Esophagus squamous epithelium (tissue), 5 donors: Measurements from ENCODE around the gene CSF1R. TPM values are rescaled to one million over a fixed set of nuclear protein-coding genes. Genes with fewer than 3 reads are reported as not detected.

Experiments used
- DNase-seq: peaks from one replicate; lab custom pipeline; 2025; lab: John Stamatoyannopoulos, UW
- H3K27ac ChIP-seq, 4 donors: fragments of 200-600 bp; sonication (generic); one replicate each; pipeline ENCODE4 v1.5.1; 2016 to 2019; ENCODE audit warnings: mild to moderate bottlenecking in 1 of 4
- H3K27me3 ChIP-seq, 4 donors: fragments of 200-600 bp; sonication (generic); 1 replicate in 3 of 4; 2 replicates in 1 of 4; pipeline versions ENCODE4 v1.5.1 to v1.6.0; 2017 to 2021; ENCODE audit warnings: antibody characterized with exemption in 1 of 4
- H3K36me3 ChIP-seq, 3 donors: fragments of 200-600 bp; sonication (generic); one replicate each; pipeline ENCODE4 v1.5.1; 2016 to 2019
- H3K4me1 ChIP-seq, 3 donors: fragments of 200-600 bp; sonication (generic); one replicate each; pipeline ENCODE4 v1.5.1; 2017 to 2019
- H3K4me3 ChIP-seq, 4 donors: fragments of 200-600 bp; sonication (generic); 1 replicate in 3 of 4; 2 replicates in 1 of 4; pipeline ENCODE4 v1.5.1; 2016 to 2019; ENCODE audit warnings: mild to moderate bottlenecking in 2 of 4, moderate library complexity in 1 of 4
- H3K9me3 ChIP-seq, 3 donors: fragments of 200-600 bp; sonication (generic); one replicate each; pipeline ENCODE4 v1.5.1; 2016 to 2019
- CTCF ChIP-seq, 6 experiments: fragments of 450-650 bp in 4 of 6; fragments of 200-600 bp in 2 of 6; sonication (generic) in 2 of 6; IDR thresholded peaks; one replicate each; pipeline ENCODE4 v1.5.1; 2016 to 2019; ENCODE audit warnings: antibody characterized with exemption in 6 of 6, mild to moderate bottlenecking in 4 of 6, moderate library complexity in 4 of 6
- POLR2A ChIP-seq, 4 donors: fragments of 450-650 bp; IDR thresholded peaks; one replicate each; pipeline ENCODE4 v1.6.1; 2017; ENCODE audit warnings: antibody characterized with exemption in 4 of 4, mild to moderate bottlenecking in 4 of 4, moderate library complexity in 3 of 4
- WGBS, 2 donors: methylation state at CpG; one replicate each; pipeline ENCODE4 v1.1.5; 2018; 5-methylcytosine and 5-hydroxymethylcytosine counted together
- intact Hi-C: fragments of 100-400 bp; cut with DNase I; formaldehyde crosslinking; loops from one replicate; pipeline ENCODE4 v1.15.0; 2022
- total RNA-seq, 4 donors: library from RNA; depleted of rRNA; stranded (reverse); fragments of >200 nt; gene quantifications; one replicate each; pipeline ENCODE4 v1.1.0, GENCODE V29; 2016
- donor health status: DM: yes; HTN: yes; CAD: no.

The CSF1R gene
- total RNA-seq, 4 donors from 2014 or later, result 4.3 to 38.7 (median 15.1) TPM

DNA sequence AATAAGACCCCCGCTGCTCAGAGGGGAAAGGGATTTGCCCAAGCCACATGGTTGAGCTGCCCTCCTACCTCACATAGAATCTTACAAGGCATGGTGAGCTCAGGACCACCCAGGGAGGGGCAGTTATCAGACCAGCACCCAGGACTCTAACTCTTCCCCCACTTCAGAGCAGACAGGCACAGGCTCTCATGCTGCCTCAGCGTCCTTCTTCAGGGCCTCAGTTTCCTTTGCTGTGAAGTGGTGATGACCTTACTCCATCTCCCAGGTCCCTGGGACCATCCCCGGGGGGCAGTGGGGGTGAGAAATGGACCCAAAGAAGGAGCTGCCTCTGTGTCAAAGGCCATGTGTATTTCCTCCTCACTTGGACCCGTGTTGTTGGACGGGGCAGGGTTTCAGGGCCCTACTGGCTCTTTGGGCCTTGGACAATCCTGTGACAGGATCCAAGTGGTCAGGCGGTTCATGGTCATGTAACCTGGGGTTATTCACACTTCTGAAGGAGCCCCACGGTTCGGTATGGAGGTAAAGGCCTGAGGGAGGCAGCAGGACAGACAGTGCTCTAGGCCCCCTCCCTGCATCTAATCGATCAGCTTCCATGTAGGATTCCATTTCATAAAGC, 31.7 kb upstream of the CSF1R start:
- no peaks in the 10 kb centered on the region for H3K9me3 ChIP-seq
- TF ChIP-seq POLR2A (IDR thresholded peaks at IDR 0.05), result no peak
- TF ChIP-seq CTCF (IDR thresholded peaks at IDR 0.05), result no peak
- no peak overlapping the region for H3K27ac ChIP-seq
- peaks cover 0 to 10% (median 5%) of the 10 kb centered on the region in 3 donors for H3K4me1 ChIP-seq
- no peak for DNase-seq
- H3K36me3 ChIP-seq, result peaks cover 0 to 66% (median 0%) of the 10 kb centered on the region in 3 donors
- 80% methylated on average over 3 of the region's 9 CpGs; no CpG with 5 or more reads in 1 of the 2 donors for whole genome bisulfite sequencing, 2 donors
- intact Hi-C loops, result no loop called here
- H3K4me3 ChIP-seq, result no peak overlapping the region
- no peaks in the 10 kb centered on the region for H3K27me3 ChIP-seq

DNA sequence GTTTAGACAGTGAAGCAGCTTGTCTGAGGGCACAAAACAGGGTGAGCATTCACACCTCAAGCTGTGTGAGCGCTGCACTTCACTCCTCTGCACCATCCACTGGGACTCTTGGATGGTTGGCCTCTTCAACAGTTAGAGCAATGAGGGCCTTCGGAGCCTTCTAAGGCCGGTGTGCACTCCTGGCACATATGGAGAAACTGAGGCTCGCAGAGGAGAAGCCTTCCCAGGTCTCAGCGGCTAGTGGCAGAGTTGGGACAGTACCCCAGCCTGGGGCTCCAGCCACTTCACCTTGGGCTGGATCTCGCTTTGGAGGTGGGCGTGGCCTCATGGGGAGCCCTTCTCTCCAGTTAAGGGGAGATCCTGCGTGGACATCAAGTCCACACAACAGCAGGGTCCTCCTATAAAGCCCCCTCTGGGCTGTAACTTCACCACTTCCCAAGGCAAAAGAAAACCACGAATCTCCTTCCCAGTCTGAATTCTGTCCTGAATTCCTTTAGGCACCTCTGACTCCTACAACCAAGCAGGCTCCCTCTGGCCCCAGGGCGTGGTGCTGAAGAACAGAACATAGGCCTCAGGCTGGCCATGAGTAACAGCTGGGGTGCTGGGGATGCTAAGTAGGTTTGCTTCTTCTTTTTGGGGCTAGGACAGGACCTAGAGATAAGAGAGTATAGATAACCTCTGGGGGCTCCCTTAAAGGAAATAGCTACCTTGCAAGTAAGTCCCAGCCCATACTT, 30.5 kb upstream of the CSF1R start:
- H3K4me3 ChIP-seq, result no peak overlapping the region
- H3K9me3 ChIP-seq, result no peaks in the 10 kb centered on the region
- no peak for TF ChIP-seq POLR2A (IDR thresholded peaks at IDR 0.05)
- no peak for TF ChIP-seq CTCF (IDR thresholded peaks at IDR 0.05)
- intact Hi-C loops, result no loop called here
- peaks cover 0 to 54% (median 0%) of the 10 kb centered on the region in 3 donors for H3K36me3 ChIP-seq
- no peak for DNase-seq
- H3K27ac ChIP-seq, result no peak overlapping the region
- peaks cover 0 to 20% (median 12%) of the 10 kb centered on the region in 3 donors for H3K4me1 ChIP-seq
- 81 to 93% methylated on average over 3 to 7 of the region's 10 CpGs for WGBS, 2 donors
- no peaks in the 10 kb centered on the region for H3K27me3 ChIP-seq

GRCh38 chr5:150114773-150115408, 28.5 kb upstream of the CSF1R start:
- peak overlapping the region in 1 of 4 donors; percentile 9 for H3K27ac ChIP-seq
- H3K4me3 ChIP-seq, result no peak overlapping the region
- no peak for TF ChIP-seq CTCF (IDR thresholded peaks at IDR 0.05)
- TF ChIP-seq POLR2A (IDR thresholded peaks at IDR 0.05), result no peak
- H3K27me3 ChIP-seq, result peaks cover 0 to 6% (median 0%) of the 10 kb centered on the region in 4 donors
- H3K4me1 ChIP-seq, result peaks cover 0 to 20% (median 12%) of the 10 kb centered on the region in 3 donors
- 74 to 85% methylated on average over 4 to 7 of the region's 8 CpGs for WGBS, 2 donors
- peaks cover 0 to 37% (median 0%) of the 10 kb centered on the region in 3 donors for H3K36me3 ChIP-seq
- DNase-seq, result no peak
- intact Hi-C loops, result no loop called here
- no peaks in the 10 kb centered on the region for H3K9me3 ChIP-seq

- Histone ChIP-seq H3K36me3 (peaks cover 0 to 31% (median 0%) of the 10 kb centered on the region in 3 donors), H3K4me1 (peaks cover 0 to 20% (median 12%) of the 10 kb centered on the region in 3 donors), H3K9me3 (no peaks in the 10 kb centered on the region), H3K27me3 (peaks cover 0 to 6% (median 0%) of the 10 kb centered on the region in 4 donors), H3K4me3 (no peak overlapping the region), H3K27ac (no peak overlapping the region)
- DNase-seq, result no peak
- intact Hi-C loops, result no loop called here
- no peak for TF ChIP-seq CTCF (IDR thresholded peaks at IDR 0.05)
- TF ChIP-seq POLR2A (IDR thresholded peaks at IDR 0.05), result no peak
- 86 to 92% methylated on average over 11 to 12 of the region's 12 CpGs for WGBS, 2 donors
Measured at GRCh38 chr5:150114102-150114641, 27.8 kb upstream of the CSF1R start.
